ENCODE measurements around the gene BMPER. TPM values are rescaled to one million over a fixed set of nuclear protein-coding genes. Genes with fewer than 3 reads are reported as not detected.

Gene BMPER
- total RNA-seq, 1 donor from 2014 or later, result 10.2 TPM

GRCh38 chr7:34096777-34097176, 191.4 kb downstream of the BMPER start:
- Mint-ChIP-seq H3K9me3 (peaks cover 6% of the 10 kb centered on the region), H3K4me1 (ENCODE audit: unreplicated experiment) (peaks cover 10% of the 10 kb centered on the region), H3K27ac (no peak overlapping the region), H3K27me3 (no peaks in the 10 kb centered on the region), H3K36me3 (peaks cover 6% of the 10 kb centered on the region), H3K4me3 (no peak overlapping the region)
- DNase-seq (ENCODE audit: extremely low spot score, unreplicated experiment), result no peak
- TF ChIP-seq CTCF (conservative IDR thresholded peaks at IDR 0.05), result no peak

- no peak for TF ChIP-seq CTCF (conservative IDR thresholded peaks at IDR 0.05)
- H3K27ac Mint-ChIP-seq, result no peak overlapping the region
- no peak overlapping the region for H3K4me3 Mint-ChIP-seq
- no peak for DNase-seq (ENCODE audit: extremely low spot score, unreplicated experiment)
- H3K4me1 Mint-ChIP-seq (ENCODE audit: unreplicated experiment), result peaks cover 33% of the 10 kb centered on the region
- peaks cover 6% of the 10 kb centered on the region for H3K36me3 Mint-ChIP-seq
- peaks cover 12% of the 10 kb centered on the region for H3K9me3 Mint-ChIP-seq
- peaks cover 4% of the 10 kb centered on the region for H3K27me3 Mint-ChIP-seq
Measured at GRCh38 chr7:34100661-34101060, 195.3 kb downstream of the BMPER start.

- H3K4me1 Mint-ChIP-seq (ENCODE audit: unreplicated experiment), result peaks cover 32% of the 10 kb centered on the region
- peaks cover 12% of the 10 kb centered on the region for H3K9me3 Mint-ChIP-seq
- no peak overlapping the region for H3K27ac Mint-ChIP-seq
- TF ChIP-seq CTCF (conservative IDR thresholded peaks at IDR 0.05), result no peak
- peaks cover 6% of the 10 kb centered on the region for H3K36me3 Mint-ChIP-seq
- DNase-seq (ENCODE audit: extremely low spot score, unreplicated experiment), result no peak
- peaks cover 4% of the 10 kb centered on the region for H3K27me3 Mint-ChIP-seq
- H3K4me3 Mint-ChIP-seq, result no peak overlapping the region
Measured at GRCh38 chr7:34104115-34104514, 198.8 kb downstream of the BMPER start.

GRCh38 chr7:34104992-34105391, 199.7 kb downstream of the BMPER start:
- Mint-ChIP-seq H3K9me3 (peaks cover 10% of the 10 kb centered on the region), H3K27me3 (peaks cover 4% of the 10 kb centered on the region), H3K4me3 (no peak overlapping the region), H3K36me3 (peaks cover 5% of the 10 kb centered on the region), H3K27ac (no peak overlapping the region), H3K4me1 (ENCODE audit: unreplicated experiment) (peaks cover 32% of the 10 kb centered on the region)
- no peak for DNase-seq (ENCODE audit: extremely low spot score, unreplicated experiment)
- TF ChIP-seq CTCF (conservative IDR thresholded peaks at IDR 0.05), result no peak

- Mint-ChIP-seq H3K36me3 (no peaks in the 10 kb centered on the region), H3K27ac (no peak overlapping the region), H3K4me3 (no peak overlapping the region), H3K4me1 (ENCODE audit: unreplicated experiment) (peaks cover 37% of the 10 kb centered on the region), H3K27me3 (peaks cover 4% of the 10 kb centered on the region), H3K9me3 (peaks cover 5% of the 10 kb centered on the region)
- DNase-seq (ENCODE audit: extremely low spot score, unreplicated experiment), result no peak
- TF ChIP-seq CTCF (conservative IDR thresholded peaks at IDR 0.05), result no peak
Measured at GRCh38 chr7:34107276-34107675, 201.9 kb downstream of the BMPER start.

GRCh38 chr7:34108165-34108564, 202.8 kb downstream of the BMPER start:
- H3K27ac Mint-ChIP-seq, result no peak overlapping the region
- H3K36me3 Mint-ChIP-seq, result no peaks in the 10 kb centered on the region
- H3K4me1 Mint-ChIP-seq (ENCODE audit: unreplicated experiment), result peaks cover 29% of the 10 kb centered on the region
- H3K27me3 Mint-ChIP-seq, result peaks cover 4% of the 10 kb centered on the region
- H3K9me3 Mint-ChIP-seq, result peaks cover 5% of the 10 kb centered on the region
- TF ChIP-seq CTCF (conservative IDR thresholded peaks at IDR 0.05), result no peak
- H3K4me3 Mint-ChIP-seq, result no peak overlapping the region
- DNase-seq (ENCODE audit: extremely low spot score, unreplicated experiment), result no peak
